ENCODE data around the gene SERINC2. TPM values are rescaled to one million over a fixed set of nuclear protein-coding genes. Genes with fewer than 3 reads are reported as not detected.
"Not testable (repeated sequence)": the region's sequence is repeated elsewhere in the genome, so short reads cannot be mapped to it uniquely, and the experiment has no call there.

Gene SERINC2
- total RNA-seq, 1 donor from 2014 or later: 2.8 TPM

DNA sequence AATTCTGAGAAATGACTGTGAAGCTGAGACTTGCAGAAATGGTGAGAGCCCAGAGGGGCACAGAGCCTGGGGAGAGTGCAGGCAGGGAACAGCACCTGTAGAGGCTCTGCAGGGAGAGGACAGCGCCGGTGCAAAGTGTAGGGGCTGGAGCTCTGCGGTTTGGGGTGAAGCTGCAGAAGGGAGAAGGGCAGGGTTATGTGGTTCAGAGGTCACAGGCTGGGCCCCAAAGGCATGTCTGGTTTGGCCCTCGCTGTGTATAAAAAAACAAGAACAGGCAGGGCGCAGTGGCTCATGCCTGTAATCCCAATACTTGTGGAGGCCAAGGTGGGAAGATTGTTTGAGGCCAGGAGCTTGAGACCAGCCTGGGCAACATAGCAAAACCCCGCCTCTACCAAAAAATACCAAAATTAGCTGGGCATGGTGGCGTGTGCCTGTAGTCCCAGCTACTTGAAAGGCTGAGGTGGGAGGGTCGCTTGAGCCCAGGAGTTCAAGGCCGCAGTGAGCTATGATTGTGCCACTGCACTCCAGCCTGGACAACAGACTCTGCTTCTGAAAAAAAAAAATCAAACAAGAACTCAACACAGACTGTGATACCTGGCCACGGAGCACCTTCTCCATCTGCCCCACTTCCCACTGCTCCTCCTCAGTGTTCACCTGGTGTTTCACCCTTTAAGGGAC is 29.1 kb downstream of the SERINC2 start:
- DNase-seq (ENCODE audit: low spot score): no peak
- intact Hi-C loops (cut with DNase I): no loop called here

- no peak for DNase-seq (ENCODE audit: low spot score)
- intact Hi-C loops (cut with DNase I): no loop called here
These were observed 29.6 kb downstream of the SERINC2 start for GRCh38 chr1:31442648-31442994.

- intact Hi-C loops (cut with DNase I): no loop called here
- no peak for DNase-seq (ENCODE audit: low spot score)
These were observed 30.7 kb downstream of the SERINC2 start for GRCh38 chr1:31443673-31444072.

DNA sequence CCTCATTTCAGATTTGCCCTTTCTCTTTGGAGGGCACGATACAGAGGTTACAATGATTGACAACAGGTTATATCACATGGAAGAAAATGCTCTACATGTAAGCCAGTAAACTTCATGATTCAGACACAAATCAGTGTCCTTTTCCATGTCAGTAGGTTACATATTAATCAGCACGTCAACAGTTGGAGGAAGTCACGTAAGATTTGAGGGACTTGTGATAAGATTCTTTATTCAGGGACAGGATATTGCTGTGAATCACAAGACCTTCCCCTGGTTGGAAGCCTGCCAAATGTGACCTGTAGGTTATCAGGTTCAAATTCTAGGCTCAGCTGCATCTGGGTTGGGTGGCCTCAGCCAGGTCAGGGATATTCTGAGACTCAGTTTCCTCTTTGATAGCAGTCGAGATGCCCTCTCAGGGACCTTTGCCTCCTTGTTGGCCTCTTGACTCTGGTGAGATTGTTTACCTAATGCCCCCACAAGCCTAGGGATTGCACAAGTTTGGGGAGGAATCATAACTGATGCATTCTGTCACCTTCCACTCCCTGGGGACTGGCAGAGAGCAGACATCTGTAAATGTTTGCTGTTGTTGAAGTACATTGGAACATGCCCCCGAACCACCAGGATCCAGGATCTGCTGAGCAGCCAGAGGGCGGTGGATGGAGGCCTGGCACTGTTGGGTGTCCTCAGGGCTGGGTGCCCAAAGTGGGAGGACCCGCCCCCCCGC is 31.9 kb downstream of the SERINC2 start:
- intact Hi-C loops (cut with DNase I): no loop called here
- DNase-seq (ENCODE audit: low spot score): no peak

DNA sequence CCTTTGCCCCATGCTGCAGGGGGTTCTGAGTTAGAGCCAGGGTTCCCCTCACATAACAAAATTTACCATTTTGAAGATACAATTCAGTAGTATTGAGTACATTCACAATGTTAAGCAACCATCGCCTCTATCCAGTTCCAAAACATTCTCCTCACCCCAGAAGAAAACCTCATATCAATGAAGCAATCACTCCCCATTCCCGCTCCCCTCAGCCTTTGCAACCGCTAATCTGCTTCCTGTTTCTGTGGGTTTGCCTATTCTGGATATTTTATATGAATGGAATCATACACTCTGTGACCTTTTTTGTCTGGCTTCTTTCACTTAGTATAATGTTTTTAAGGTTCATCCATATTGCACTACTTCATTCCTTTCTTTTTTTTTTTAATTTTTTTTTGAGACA is 32.9 kb downstream of the SERINC2 start:
- intact Hi-C loops (cut with DNase I): no loop called here
- DNase-seq (ENCODE audit: low spot score): no peak

DNA sequence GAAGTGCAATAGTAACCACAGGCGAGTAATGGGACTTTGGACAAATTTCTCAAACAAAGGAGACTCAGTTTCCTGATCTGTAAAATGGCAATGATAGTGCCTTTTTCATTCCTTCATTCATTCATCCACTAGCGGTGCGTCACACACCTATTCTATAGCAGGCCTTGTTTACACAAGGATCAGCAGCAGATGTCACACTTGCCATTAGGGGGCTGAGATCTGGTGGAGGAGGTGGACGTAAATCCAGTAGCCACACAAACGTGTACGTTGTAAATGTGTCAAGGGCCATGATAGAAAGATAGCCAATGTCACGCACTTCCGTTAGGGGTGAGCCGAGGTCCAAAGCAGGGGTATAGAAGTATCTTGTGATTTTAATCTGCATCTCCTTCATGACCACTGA is 34.2 kb downstream of the SERINC2 start:
- intact Hi-C loops (cut with DNase I): no loop called here
- no peak for DNase-seq (ENCODE audit: low spot score)

- no peak for DNase-seq (ENCODE audit: low spot score)
- intact Hi-C loops (cut with DNase I): no loop called here
These were observed 40.5 kb downstream of the SERINC2 start for GRCh38 chr1:31453384-31454079.

DNA sequence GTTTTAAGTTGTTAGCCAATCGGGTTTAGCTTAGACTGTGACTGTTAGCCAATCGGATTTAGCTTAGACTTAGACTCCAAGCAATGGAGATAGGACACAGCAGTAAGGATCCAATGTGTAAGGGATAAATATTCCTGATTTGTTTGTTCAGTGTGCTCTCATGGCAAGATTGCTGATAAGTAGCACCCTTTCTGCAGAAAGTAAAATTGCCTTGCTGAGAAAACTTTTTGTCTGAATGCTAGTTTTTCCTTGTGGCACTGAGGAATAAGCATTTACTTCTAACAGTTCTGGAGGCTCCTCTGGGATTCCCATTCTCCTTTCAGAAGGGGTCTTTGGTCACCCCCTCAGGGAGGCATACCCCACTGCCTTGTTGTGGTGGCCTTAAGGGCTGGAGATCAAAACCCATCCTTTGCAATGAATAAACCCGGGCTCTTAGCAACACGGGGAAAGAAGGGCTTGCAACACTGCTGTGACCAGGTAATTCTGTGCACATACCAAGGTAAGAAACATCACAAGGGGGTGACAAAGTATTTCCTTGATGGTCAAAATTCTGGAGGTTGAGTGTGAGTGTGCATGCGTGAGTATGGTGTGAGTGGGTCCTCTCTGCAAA is 45.4 kb downstream of the SERINC2 start:
- intact Hi-C loops (cut with DNase I): loop anchor here (5.0 kb wide), 1 partner anchor 89 kb away; no protein-coding TSS in a partner anchor
- no peak for DNase-seq (ENCODE audit: low spot score)

GRCh38 chr1:31460027-31460426 is 47.0 kb downstream of the SERINC2 start:
- DNase-seq (ENCODE audit: low spot score): no peak
- intact Hi-C loops (cut with DNase I): no loop called here

- intact Hi-C loops (cut with DNase I): no loop called here
- DNase-seq (ENCODE audit: low spot score): no peak
These were observed 54.1 kb downstream of the SERINC2 start for GRCh38 chr1:31467005-31467674.

DNA sequence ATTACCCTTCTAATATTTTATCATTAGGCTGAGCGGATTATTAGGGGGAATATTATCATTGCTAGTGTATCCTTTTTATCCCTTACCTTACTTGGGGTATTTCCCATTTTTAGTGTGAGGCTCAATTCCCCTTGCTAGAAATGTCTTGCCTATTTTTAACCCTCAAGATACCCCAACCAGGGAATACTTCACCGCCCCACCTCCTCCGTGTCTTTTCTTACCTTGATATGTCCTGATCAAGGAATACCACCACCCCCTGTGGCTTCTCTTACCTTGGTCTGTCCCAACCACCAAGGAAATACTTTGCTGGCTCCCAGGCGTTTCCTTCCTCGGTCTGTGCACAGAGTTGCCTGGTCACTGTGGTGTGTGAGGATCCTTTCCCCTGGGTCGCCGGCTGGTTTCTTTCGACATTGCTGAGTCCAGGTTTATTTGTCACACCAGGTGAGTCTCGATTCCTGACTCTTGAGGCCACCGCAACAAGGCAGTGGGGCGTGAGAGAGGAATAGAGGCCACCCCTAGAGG is 57.8 kb downstream of the SERINC2 start:
- intact Hi-C loops (cut with DNase I): no loop called here
- DNase-seq (ENCODE audit: low spot score): no peak

DNA sequence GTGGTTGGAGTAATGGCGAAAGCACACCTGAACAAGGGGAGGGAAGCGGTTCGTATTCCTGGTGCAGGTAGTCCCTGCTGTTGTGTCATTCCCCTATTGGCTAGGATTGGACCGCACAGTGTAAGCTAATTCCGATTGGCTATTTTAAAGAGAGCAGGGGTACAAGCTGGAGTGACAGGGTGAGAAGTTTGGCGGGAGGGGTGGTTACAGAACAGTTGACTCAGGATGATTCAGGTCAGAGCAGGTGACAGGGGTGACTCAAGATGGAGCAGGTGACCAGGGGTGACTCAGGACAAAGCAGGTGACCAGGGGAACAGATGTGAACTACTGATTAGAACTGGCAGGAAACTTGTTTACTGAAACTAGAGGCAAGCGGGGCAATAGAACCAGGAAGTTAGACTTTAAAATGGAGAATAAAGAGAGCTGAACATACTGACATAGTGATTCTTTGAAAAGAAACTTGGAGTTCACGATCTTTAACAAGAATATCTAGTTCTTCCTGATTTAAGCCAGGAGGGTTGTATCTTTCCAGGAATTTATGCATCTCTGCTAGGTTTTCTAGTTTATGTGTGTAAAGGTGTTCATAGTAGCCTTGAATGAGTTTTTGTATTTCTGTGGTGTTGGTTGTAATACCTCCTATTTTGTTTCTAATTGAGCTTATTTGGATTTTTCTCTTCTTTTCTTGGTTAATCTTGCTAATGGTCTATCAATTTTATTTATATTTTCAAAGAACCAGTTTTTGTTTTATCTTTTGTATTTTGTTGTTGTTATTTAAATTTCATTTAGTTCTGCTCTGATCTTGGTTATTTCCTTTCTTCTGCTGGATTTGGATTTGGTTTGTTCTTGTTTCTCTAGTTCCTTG is 58.7 kb downstream of the SERINC2 start:
- DNase-seq (ENCODE audit: low spot score); intact Hi-C loops (cut with DNase I): not testable (repeated sequence)

DNA sequence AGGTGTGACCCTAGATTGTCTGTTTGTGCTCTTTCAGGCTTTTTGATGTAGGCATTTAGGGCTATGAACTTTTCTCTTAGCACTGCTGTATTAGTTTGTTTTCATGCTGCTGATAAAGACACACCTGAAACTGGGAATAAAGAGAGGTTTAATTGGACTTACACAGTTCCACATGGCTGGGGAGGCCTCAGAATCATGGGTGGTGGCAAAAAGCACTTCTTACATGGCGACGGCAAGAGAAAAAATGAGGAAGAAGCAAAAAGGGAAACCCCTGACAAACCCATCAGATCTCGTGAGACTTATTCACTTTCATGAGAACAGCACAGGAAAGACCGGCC is 59.3 kb downstream of the SERINC2 start:
- DNase-seq (ENCODE audit: low spot score); intact Hi-C loops (cut with DNase I): not testable (repeated sequence)

GRCh38 chr1:31472673-31473072 is 59.7 kb downstream of the SERINC2 start:
- intact Hi-C loops (cut with DNase I); DNase-seq (ENCODE audit: low spot score): not testable (repeated sequence)

GRCh38 chr1:31473508-31473907 is 60.5 kb downstream of the SERINC2 start:
- intact Hi-C loops (cut with DNase I): not testable (repeated sequence)

GRCh38 chr1:31474567-31474966 is 61.6 kb downstream of the SERINC2 start:
- intact Hi-C loops (cut with DNase I); DNase-seq (ENCODE audit: low spot score): not testable (repeated sequence)

More at GRCh38 chr1:31473508-31473907, 60.5 kb downstream of the SERINC2 start:
- DNase-seq (ENCODE audit: low spot score): not testable (repeated sequence)

DNA sequence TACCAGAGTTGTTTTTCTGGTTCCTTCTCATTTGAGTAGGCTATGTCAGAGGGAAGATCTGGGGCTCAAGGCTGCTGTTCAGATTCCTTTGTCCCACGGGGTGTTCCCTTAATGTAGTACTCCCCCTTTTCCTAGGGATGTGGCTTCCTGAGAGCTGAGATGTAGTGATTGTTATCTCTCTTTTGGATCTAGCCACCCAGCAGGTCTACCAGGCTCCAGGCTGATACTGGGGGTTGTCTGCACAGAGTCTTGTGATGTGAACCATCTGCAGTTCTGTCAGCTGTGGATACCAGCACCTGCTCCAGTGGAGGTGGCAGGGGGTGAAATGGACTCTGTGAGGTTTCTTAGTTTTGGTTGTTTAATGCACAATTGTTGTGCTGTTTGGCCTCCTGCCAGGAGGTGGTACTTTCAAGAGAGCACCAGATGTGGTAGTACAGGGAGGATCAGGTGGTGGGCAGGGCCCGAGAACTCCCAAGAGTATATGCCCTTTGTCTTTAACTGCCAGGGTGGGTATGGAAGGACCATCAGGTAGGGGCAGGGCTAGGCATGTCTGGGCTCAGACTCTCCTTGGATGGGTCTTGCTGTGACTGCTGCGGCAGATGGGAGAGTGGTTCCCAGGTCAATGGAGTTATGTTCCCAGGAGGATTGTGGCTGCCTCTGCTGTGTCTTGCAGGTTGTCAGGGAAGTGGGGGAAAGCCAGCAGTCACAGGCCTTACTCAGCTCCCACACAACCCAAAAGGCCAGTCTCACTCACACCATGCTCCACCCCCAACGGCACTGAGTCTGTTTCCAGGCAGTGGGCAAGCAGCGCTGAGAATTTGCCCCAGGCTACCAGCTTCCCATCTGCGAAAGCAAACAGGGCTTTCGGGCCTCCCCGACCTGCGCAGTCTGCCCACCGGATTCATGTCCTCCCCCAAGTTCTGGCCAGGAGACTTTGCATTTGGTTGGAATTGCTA is 64.2 kb downstream of the SERINC2 start:
- intact Hi-C loops (cut with DNase I): no loop called here
- DNase-seq (ENCODE audit: low spot score): no peak

DNA sequence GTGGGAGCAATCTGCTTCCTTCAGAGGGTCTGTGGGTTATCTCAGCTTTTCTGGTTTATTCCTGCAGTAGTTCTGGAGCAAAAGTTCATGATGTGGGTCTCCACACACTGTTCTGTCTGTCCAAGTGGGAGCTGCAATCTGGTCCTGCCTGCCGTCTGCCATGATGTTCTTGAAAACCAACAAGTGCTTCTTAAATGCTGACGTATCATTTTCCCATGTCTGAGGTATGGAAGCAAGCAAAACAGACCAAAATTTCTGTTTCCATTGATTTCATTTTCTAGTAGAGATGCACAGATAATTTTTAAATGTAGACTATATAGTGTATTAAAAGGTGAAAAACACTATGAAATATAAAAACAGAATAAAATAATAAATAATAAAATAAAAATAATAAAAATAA is 65.2 kb downstream of the SERINC2 start:
- intact Hi-C loops (cut with DNase I): no loop called here
- no peak for DNase-seq (ENCODE audit: low spot score)
